ENCODE measurements around the gene MYH15.

- no peak for TF ChIP-seq CTCF (conservative IDR thresholded peaks at IDR 0.05; ENCODE audit: low read length)
- TF ChIP-seq EZH2phosphoT487 (IDR thresholded peaks at IDR 0.05; ENCODE audit: borderline replicate concordance, low read depth, low read length) = no peak
Measured at GRCh38 chr3:108554913-108555571, 44.6 kb upstream of the MYH15 start.

Data from OCI-LY7 (cell line).